Measurements from ENCODE around the gene CTNNA3.

Gene CTNNA3

DNA sequence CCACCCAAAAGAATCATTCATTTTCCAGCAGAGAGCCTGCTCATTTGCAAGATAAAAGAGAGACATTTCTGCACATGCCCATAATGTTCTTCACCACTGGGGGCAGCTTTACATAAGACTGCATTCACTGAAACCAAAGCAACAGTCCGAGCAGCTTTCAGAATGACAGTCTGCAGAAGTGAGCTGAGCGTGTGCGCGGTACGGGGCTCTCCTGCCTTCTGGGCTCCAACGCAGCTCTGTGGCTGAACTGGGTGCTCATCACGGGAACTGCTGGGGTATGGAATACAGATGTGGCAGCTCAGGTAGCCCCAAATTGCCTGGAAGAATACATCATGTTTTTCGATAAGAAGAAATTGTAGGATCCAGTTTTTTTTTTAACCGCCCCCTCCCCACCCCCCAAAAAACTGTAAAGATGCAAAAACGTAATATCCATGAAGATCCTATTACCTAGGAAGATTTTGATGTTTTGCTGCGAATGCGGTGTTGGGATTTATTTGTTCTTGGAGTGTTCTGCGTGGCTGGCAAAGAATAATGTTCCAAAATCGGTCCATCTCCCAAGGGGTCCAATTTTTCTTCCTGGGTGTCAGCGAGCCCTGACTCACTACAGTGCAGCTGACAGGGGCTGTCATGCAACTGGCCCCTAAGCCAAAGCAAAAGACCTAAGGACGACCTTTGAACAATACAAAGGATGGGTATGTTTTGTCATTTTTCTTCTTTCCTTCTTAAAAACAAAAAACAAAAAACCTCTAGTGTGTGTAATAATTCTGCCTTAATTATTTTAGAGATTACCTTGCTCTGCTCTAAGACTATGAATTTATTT, 769.9 kb downstream of the CTNNA3 start, which contains the start of gene LRRTM3:
TSS of gene LRRTM3 (plus strand) at position 141 of the 820 bp plus-strand sequence.
- DNase-seq: peak; percentile 74

DNA sequence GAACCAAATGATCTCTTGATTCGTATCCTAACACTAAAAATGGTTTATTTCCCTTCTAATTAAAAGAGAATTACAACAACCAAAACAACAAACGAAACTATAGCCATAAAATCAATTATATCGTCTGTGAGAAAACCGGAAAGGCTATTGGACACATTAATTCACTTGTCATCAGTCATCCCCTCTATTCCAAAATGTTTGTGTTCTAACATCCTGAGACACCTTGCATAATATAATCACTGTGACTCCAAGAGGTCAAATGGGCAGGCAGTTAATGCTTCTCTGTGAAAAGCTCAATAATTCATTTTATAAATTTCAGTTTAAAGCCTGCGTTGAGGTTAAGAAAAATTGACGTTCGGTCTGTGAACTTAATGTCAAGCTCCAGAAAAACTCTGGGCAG, 770.6 kb downstream of the CTNNA3 start:
- no peak for DNase-seq

DNA sequence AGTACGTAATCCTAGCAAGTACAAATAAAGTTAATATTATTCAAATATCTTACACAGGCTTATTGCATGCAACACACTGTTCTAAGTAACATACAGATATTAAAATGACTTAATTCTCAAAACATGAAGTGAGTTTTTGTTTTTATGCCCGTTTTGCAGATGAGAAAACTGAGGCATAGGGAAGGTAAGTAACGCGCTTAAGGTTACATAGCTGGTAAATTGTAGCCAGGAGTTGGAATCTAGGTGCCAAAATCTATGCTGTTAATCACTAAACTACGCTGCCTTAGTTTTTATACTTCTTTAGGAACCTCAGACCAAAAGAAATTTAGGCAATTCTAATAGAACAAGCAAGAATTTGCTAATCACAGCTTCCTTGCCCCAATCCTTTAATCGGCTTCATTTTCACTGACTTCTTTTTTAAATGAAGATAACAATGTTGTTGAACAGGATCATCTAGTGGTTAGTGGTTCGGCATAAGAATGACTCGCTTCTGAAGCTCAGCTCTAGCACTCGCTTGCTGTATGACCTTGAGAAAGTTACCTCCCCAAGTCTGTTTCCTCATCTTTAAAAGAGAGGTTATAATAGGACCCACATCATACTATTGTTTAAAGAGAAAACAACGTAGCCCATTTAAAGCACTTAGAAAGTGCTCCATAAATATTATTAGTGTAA, 771.2 kb downstream of the CTNNA3 start:
- no peak for DNase-seq

DNA sequence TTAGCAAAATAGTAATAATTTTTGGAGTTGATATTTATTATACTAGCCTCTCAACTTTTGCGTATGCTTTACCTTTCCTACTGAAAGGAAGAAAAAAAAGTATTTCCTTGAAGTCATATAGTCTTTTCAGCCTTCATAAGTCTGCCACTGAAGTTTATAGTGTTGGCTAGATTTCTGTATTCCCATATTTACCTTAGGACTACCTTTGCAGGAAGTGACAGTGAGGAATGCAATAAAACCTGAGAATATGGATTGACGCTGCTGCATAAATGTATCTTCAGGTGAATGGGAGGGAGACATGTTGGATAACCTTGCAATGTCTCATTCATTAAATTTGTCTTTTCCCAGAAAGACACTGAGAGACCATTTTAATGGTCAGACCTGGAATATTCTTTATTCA, 776.7 kb downstream of the CTNNA3 start:
- no peak for DNase-seq

DNA sequence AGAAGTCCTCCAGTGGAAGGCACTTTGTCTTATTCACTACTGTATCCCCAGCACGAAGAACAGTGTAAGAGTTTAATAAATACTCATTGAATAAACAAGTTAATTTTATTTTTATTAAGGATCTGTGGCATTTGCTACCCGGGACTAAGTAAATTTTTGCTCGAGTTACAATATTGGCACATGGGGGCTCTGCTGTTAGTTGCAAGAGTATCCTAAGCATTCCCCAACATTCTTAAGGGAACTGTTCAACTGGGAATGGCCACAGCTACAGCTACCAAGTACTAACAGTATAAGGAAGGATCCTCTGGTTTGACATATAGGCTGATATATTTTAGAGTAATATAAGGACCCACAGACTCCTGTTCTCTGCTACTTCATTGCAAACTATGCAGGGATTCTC, 778.9 kb downstream of the CTNNA3 start:
- DNase-seq: no peak

DNA sequence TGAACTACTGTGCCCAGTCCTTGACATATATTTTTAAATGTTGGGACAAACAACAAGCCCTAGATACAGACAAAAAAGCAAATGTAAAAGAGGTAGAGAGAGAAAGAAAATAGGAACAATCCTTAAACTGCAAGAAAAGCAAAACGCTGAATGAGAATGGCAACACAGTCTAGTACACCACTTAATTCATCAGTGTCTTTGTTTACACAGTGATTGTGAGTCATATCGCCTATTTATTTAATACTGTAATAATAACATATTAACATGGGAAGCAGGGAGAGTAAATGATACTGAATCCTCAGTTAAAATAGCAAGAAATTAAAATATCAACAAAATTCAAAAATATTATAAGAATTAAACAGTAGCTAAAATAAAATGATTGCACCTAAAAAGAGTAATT, 780.0 kb downstream of the CTNNA3 start:
- DNase-seq: no peak

DNA sequence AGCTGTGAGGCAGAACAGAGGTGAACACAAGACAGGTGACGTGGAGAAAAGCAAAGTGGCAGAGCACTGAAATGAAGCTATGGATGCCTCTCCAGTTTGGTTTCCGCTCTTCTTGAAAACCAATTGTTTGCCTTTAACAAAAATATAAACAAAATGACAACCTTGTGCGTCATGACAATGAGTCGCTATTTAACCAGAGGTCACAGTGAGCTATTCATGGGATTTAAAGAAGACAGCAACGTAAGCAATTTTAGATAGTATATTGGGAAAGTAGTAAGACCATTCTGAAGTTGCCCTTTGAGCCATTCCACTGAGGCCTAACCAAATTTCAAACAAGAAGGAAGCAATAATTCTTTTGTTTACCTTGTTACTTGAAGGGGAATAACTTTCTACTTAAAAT, 785.3 kb downstream of the CTNNA3 start:
- DNase-seq: no peak

DNA sequence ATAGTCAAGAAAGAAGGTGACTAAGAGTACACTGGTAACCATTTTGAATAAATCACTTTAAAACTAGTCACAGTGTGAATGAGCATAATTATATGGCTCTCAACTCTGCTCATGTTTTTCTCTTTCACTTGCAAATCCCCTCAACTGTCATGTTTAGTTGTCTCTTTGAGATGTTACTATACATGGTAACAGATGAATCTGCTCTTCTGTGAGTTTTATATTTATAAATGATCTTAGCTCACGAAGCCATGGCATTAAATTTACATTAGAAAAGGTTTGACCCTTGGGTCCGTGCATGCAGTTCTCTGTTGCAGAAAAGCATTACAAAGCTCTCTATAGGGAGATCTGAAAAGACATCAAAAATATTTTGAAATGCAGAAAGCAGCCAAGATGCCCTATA, 803.1 kb downstream of the CTNNA3 start:
- DNase-seq: no peak

DNA sequence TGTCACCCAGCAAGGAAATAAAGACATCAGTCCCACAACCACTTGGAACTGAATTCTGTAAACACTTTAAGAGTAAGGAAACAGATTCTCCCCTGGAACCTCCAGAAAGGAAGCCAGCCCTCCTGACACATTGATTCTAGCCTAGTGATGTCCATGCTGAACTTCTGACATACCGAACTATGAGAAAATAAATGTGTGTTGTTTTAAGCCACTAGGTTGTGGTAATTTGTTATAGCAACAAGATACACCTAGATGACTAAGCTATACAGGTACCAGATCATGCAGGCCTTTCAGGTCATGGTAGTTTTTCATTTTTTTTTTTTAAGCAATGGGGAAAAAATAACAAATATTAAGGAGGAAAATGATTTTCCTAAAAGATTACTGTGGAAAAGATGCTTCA, 807.8 kb downstream of the CTNNA3 start:
- no peak for DNase-seq

DNA sequence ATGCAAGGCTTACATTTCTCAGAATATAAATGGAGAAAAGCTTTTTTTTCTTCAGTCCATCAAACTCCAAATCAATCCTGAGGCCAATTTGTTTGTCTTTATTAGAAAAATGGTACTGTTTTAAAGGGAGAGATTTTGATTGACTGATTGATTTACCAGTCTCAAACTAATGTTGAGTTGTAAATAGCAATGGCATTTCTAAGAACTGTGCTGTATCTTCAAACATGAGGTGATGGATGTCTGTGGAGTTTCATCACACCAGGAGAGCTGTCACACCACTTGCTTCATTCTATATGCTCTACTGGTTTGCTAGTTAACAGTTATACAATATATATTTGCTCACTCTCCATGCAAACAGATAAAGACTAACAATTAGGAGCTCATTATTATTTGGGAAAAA, 809.1 kb downstream of the CTNNA3 start:
- DNase-seq: no peak

DNA sequence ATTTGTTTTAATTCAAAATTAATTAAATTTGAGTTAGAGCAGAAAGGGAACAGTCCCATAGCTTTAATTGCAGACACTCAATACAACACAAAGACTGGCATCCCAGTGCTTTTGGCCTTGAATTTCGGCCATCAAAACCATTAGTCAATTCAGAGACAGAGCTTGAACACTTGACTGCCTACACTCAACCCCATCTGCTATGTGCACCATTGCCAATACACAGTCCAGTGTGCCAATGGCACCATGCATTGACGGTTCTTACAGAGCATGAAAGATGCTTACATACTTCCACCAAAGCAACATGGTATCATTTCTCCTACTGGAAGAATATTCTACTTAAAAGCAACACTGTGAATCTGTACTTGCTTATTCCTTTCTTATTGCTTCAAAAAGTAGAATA, 813.7 kb downstream of the CTNNA3 start:
- DNase-seq: no peak

DNA sequence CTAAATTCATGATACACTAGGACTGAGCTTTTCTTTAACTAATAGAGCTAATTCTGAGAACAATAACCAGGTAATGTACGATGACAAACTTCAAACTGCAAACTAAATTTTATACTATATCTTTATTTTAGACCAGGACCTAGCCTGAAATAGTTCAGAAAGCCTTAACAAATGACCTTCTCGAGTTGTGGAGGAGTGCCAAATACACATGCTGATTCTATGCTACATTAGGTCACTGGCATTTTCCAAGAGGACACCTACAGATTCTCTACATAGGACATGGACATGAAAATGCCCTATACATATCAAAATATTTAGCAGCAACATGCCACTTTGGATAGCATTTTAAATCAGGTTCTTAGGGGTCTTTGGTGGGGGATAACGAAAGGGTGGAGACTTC, 814.2 kb downstream of the CTNNA3 start:
- no peak for DNase-seq

DNA sequence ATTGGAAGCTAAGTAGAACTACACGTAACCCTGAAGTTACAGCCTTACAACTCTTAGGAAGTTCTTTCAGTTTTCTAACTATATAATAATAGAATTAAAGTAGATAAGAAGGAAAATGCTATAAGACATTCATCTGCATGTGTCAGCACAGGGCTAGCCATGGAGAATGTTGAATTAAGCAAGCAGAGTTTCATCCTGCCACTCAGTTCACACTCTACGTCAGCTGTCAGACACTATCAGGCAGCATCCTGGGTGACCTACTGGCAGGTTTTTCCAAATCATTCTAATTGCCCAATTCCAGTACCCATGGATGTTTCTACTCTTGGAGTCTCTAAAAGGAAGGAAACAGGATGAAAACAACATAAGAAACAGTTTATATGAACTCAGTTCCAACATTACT, 815.2 kb downstream of the CTNNA3 start:
- no peak for DNase-seq

DNA sequence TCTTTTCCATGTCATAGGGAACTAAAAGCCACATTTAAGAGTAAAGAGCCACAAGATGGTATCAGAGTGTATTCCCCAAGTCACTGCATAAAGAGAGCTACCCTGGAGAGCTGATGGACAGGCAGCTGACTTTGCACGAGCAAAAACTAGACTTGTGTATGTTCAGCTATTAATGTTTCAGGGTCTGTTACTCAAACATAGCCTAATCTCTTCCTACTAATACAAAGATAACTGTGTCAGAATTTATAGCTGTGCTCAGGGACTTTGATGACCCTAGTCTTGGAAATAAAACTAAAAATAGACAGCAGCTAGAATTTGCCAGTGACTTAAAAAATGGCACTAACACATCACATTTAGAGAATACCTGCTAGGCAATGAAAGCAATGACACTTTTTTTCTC, 815.7 kb downstream of the CTNNA3 start:
- DNase-seq: no peak

DNA sequence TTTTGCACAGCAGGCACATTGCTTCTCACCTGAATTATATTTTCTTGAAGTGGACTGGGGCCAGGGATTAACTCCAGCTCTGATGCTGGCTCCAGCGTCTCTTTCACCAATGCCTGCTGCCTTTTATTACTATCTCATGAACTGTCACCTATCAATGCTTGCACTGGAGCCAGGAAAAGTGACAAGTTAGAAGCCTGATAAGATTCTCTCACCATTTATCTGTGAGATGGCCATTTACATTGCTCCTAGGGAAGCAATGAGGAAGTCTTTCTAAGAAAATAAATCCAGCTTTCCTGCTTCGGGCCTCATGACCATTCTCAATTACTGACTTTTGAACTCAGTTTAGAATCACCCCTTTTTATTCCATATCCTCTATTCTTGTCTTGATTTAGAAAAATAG, 818.6 kb downstream of the CTNNA3 start:
- DNase-seq: no peak

DNA sequence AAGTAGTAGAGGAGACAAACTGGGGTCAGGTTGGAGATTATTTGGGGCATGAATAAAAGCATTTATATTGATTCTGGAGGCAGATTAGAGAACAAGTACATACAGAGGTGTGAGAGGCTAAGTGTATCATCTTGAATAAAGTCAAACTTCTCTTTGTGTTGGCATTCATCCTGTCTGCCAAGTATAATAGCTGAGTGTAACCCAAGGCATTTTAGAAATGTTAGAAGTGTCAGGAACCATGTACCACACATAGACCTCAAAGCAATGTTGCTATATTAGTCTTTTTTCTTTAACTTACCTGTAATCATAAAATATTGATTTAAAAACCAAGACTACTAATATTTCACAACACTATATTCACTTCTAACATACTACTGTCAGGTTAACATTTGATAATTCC, 826.4 kb downstream of the CTNNA3 start:
- no peak for DNase-seq

DNA sequence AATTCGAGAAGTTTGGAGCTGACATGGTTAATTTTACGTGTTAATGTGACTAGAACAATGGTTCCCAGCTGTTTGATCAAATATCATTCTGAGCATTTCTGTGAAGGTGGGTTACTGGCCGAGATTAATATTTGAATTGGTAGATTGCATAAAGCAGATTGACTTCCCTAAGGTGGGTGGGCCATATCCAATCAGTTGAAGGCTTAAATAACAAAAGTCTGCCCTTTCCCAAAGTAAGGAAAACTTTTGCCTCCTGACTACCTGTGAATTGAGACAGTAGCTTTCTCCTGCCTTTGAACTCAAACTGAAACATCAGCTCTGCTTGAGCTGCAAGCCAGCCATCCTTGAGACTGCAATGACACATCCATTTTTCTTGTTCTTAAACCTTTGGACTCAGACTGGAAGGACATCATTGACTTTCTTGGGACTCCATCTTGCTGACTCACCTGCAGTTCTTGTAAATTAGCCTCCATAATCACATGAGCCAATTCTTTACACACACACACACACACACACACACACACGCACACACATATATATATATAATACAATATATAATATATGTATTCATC, 833.2 kb downstream of the CTNNA3 start:
- no peak for DNase-seq

DNA sequence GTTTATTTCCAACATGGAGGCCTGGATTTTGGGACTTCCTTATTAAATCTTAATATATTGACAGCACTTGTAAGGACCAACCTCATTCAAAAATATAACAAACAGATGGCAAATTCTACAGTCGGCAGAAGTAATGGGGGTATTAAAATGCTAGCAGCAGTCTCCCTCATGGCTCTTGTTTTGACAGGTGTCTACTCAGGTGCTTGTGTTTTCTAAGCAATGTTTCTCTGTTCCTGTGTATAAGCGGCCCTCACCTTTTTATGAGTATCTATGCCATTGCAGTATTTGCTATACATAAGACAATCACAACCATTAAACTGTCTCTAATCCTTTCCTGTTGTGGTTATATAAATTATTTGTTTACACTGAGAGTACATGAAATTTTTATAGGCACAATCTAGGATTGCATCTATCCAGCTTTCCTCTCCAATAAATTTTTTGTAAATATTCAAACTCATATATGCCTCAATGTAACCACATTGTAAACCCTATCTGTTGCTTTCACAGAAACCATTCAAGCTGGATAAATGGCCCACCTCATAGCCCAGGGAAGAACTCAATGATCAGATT, 835.5 kb downstream of the CTNNA3 start:
- DNase-seq: no peak

DNA sequence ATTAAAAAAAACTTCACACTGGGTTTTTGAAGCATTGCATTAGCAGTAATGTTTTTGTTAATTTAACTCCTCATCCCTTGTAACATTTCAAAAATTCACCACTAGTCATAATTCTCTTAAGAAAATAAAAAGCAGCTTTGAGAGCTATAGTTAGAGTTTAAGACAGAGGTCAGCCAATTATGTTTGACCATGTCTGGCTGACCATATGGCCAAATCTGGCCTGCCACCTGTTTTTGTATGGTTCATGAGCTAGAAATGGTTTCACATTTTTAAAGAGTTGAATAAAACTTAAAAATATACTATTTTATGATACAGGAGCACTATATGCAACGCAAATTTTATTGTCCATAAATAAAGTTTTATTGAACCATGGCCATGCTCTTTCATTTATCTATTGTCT, 843.2 kb downstream of the CTNNA3 start:
- no peak for DNase-seq

DNA sequence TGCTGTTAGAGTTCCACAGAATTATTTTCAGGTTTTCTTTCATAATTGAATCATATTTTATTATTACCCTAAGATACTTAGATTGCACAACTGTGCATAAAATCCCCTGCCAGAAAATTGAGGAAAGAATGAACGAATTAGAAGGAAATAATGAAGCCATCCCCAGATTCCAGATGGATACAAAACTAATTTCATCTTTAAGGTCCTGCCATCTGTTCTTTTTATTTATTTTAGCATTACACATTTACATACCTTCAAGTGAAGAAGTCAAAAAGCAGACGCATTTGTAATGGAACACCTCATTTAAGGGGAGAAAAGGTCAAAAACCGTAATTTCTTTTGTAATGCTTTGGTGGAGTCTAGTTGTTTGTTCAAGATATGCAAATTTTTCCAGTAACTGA, 847.1 kb downstream of the CTNNA3 start:
- DNase-seq: no peak

DNA sequence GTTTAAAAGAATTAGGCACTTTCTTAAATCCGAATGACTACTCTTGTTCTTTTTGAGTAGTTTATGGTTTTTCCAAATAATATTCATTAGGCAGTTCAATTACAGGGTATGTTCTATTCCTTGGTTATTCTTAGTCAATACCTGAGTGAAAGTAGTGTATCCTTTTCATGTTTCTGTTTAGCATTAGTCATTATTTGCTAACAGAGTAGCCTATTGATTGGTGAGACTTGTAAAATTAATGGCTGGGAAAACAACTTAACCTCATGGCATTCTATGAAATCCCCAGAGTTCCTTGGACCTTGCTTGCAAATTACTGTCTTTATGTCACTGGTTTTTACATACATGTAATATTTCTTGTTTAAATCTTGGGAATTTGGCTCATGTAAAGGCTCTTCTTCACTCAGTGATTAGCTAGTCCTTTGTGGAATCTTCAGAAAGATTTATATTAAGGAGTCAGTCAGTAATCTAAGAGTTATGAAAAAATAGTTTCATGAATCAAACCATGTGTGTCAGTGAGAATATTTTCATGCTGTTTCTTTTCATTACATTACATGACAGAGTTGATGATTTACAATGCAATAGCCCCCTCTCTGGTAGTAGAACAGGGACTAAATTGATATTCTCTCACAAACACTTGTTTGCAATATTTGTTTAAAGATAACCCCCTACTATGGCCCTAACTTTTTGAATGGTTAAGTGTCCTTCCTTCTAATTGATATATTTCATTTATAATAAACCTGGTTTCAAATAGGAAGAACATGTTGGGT, 851.6 kb downstream of the CTNNA3 start:
- DNase-seq: no peak

DNA sequence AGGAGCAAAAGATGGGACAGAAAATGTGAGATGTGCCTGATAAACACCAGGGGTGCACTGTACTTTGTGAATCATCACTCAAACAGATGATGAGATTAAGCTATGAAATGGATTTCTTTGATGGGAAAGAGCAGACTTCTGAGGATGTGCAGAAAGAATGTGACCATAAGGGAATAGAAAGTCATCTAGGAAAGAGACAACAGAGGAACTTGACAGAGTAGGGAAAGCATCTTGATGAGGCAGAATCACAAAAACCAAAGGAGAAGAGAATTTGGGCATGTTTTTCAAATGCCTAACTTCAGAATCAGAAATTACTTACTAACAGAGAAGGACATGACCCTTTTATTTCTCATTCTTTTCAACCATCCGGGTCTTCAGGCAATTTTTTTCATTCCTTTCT, 852.6 kb downstream of the CTNNA3 start:
- DNase-seq: no peak

DNA sequence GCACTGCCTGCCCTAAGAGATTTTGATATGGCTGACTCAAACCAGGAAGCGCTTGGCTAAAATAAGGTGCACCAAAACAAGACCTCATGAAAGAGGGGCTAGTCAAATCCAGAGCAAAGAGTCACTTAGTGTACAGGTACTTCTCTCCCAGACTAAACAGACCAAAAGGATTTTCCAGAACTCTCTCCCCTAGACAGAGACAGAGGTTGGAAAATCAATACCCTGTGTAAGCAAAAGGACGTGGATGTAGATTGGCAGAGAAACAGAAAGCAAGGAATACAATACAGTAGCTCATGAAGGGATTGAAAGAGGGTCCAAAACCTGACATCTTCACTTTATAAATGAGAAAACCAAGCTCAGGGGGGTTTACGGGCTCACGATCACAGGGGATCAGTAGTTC, 853.1 kb downstream of the CTNNA3 start:
- DNase-seq: no peak
